Testis (tissue), 3 donors: ENCODE data around the gene FAM171A2. TPM values are rescaled to one million over a fixed set of nuclear protein-coding genes. Genes with fewer than 3 reads are reported as not detected.
"Not testable (repeated sequence)": the region's sequence is repeated elsewhere in the genome, so short reads cannot be mapped to it uniquely, and the experiment has no call there.

Source experiments
- DNase-seq: peaks from one replicate; pipeline ENCODE4 v3.0.0-alpha.2; 2019
- H3K27ac ChIP-seq, 2 donors: fragments of 200-600 bp; sonication (generic); one replicate each; pipeline ENCODE4 v1.5.1; 2019
- H3K27me3 ChIP-seq: fragments of 200-600 bp; sonication (generic); one replicate; pipeline ENCODE4 v1.5.1; 2019
- H3K36me3 ChIP-seq: fragments of 200-600 bp; sonication (generic); one replicate; pipeline ENCODE4 v1.5.1; 2017; ENCODE audit warnings: low read depth; ENCODE audit errors: missing control alignments
- H3K4me1 ChIP-seq: fragments of 200-600 bp; sonication (generic); one replicate; pipeline ENCODE4 v1.5.1; 2019
- H3K4me3 ChIP-seq, 2 donors: fragments of 200-600 bp; sonication (generic); one replicate each; pipeline ENCODE4 v1.5.1; 2017 to 2019
- H3K9me3 ChIP-seq: fragments of 200-600 bp; sonication (generic); one replicate; pipeline ENCODE4 v1.5.1; 2017
- CTCF ChIP-seq, 3 experiments: fragments of 450-650 bp in 2 of 3; fragments of 200-600 bp in 1 of 3; sonication (generic) in 1 of 3; IDR thresholded peaks; one replicate each; pipeline ENCODE4 v1.5.1; 2016 to 2019; ENCODE audit warnings: antibody characterized with exemption in 3 of 3, mild to moderate bottlenecking in 2 of 3, moderate library complexity in 1 of 3
- POLR2A ChIP-seq: fragments of 450-650 bp; IDR thresholded peaks from one replicate; pipeline ENCODE4 v1.6.1; 2017; ENCODE audit warnings: antibody characterized with exemption, mild to moderate bottlenecking, moderate library complexity
- WGBS, 2 donors: methylation state at CpG; one replicate each; pipeline ENCODE4 v1.1.5; 2018; 5-methylcytosine and 5-hydroxymethylcytosine counted together
- intact Hi-C: fragments of 100-400 bp; cut with DNase I; formaldehyde crosslinking; loops from one replicate; pipeline ENCODE4 v1.15.1; 2023; ENCODE audit warnings: low total_unique reads
- polyA plus RNA-seq: library from polyadenylated mRNA; stranded (reverse); fragments of 350-450 nt; fragmentation: Illumina TruSeq; extraction: RNeasy Lipid Tissue Mini Kit (QIAGEN cat#74804); gene quantifications from one replicate; pipeline ENCODE4 v1.2.3, GENCODE V29; 2014; ENCODE audit warnings: low read depth, low replicate concordance; ENCODE audit not compliant: insufficient read depth
- total RNA-seq, 2 donors: library from RNA; depleted of rRNA; stranded (reverse); fragments of >200 nt; gene quantifications; one replicate each; pipeline ENCODE4 v1.2.3, GENCODE V29; 2016

The FAM171A2 gene
- total and polyA plus RNA-seq, 3 donors from 2014 or later, result 1.3 to 3.6 (median 2.0) TPM

- TF ChIP-seq POLR2A (no peak), CTCF (IDR thresholded peaks at IDR 0.05) (no peak)
- H3K4me1 ChIP-seq, result no peaks in the 10 kb centered on the region
- 68 to 73% methylated on average over 5 of the region's 5 CpGs for WGBS, 2 donors
- no peaks in the 10 kb centered on the region for H3K36me3 ChIP-seq
- no peak overlapping the region for H3K4me3 ChIP-seq
- intact Hi-C loops, result no loop called here
- no peak overlapping the region for H3K27ac ChIP-seq
- no peaks in the 10 kb centered on the region for H3K9me3 ChIP-seq
- no peaks in the 10 kb centered on the region for H3K27me3 ChIP-seq
- DNase-seq, result no peak
Observed at GRCh38 chr17:44333371-44333770, 30.3 kb downstream of the FAM171A2 start.

- Histone ChIP-seq H3K4me1 (no peaks in the 10 kb centered on the region), H3K27me3 (no peaks in the 10 kb centered on the region), H3K9me3 (no peaks in the 10 kb centered on the region), H3K36me3 (no peaks in the 10 kb centered on the region), H3K4me3 (no peak overlapping the region), H3K27ac (no peak overlapping the region)
- WGBS, 2 donors, result 13 to 17% methylated on average over 7 of the region's 7 CpGs
- TF ChIP-seq POLR2A, result no peak
- TF ChIP-seq CTCF (IDR thresholded peaks at IDR 0.05), result peak; percentile 69 to 92 (median 79)
- peak; percentile 89 for DNase-seq
- intact Hi-C loops, result no loop called here
Observed at GRCh38 chr17:44331249-44331760, 32.3 kb downstream of the FAM171A2 start.

GRCh38 chr17:44330263-44330662 is 33.4 kb downstream of the FAM171A2 start:
- H3K9me3 ChIP-seq, H3K36me3 ChIP-seq, H3K27ac ChIP-seq, DNase-seq, H3K4me3 ChIP-seq, H3K27me3 ChIP-seq, H3K4me1 ChIP-seq, intact Hi-C loops: not testable (repeated sequence)
- WGBS, 2 donors, result 77 to 92% methylated on average over 5 of the region's 5 CpGs

- H3K27ac ChIP-seq, intact Hi-C loops, H3K9me3 ChIP-seq, H3K4me3 ChIP-seq, DNase-seq, H3K36me3 ChIP-seq, H3K27me3 ChIP-seq, H3K4me1 ChIP-seq: not testable (repeated sequence)
- 86 to 91% methylated on average over 7 of the region's 7 CpGs for WGBS, 2 donors
Observed at GRCh38 chr17:44329516-44329915, 34.1 kb downstream of the FAM171A2 start.

- Histone ChIP-seq H3K27ac (no peak overlapping the region), H3K27me3 (no peaks in the 10 kb centered on the region), H3K4me1 (peaks cover 12% of the 10 kb centered on the region), H3K4me3 (no peak overlapping the region), H3K9me3 (no peaks in the 10 kb centered on the region), H3K36me3 (no peaks in the 10 kb centered on the region)
- intact Hi-C loops, result no loop called here
- no peak for DNase-seq
- TF ChIP-seq CTCF (IDR thresholded peaks at IDR 0.05) (no peak), POLR2A (no peak)
- 65 to 75% methylated on average over 7 of the region's 7 CpGs for WGBS, 2 donors
Observed at GRCh38 chr17:44327715-44328449, 35.8 kb downstream of the FAM171A2 start.
